T-helper 17 cell (primary cell): Measurements from ENCODE around the gene KIF2B. TPM values are rescaled to one million over a fixed set of nuclear protein-coding genes. Genes with fewer than 3 reads are reported as not detected.

Experiments
- ATAC-seq: fragments of 150-1000 bp; cut with Tn5 transposase; 2 replicates; pipeline ENCODE4 v1.10.0; 2021; ENCODE audit warnings: mild to moderate bottlenecking, moderate library complexity
- DNase-seq, 3 donors: peaks; one replicate each; pipeline versions ENCODE4 v3.0.0 to v3.0.0-alpha.2; 2020 to 2021
- H3K9me3 ChIP-seq: one replicate; pipeline ENCODE4 v1.7.0; 2013; ENCODE audit warnings: low read length, mild to moderate bottlenecking; ENCODE audit not compliant: control insufficient read depth, poor library complexity, severe bottlenecking
- H3K27ac Mint-ChIP-seq: one replicate; pipeline ENCODE4 v1.8.0; 2022; ENCODE audit warnings: mild to moderate bottlenecking, moderate library complexity, mixed read lengths
- H3K27me3 Mint-ChIP-seq: one replicate; pipeline ENCODE4 v1.8.0; 2022; ENCODE audit warnings: mixed read lengths
- H3K36me3 Mint-ChIP-seq: one replicate; pipeline ENCODE4 v1.8.0; 2022; ENCODE audit warnings: low read depth, mixed read lengths
- H3K4me1 Mint-ChIP-seq: one replicate; pipeline ENCODE4 v1.8.0; 2022; ENCODE audit warnings: mild to moderate bottlenecking, mixed read lengths
- H3K4me3 Mint-ChIP-seq: one replicate; pipeline ENCODE4 v1.8.0; 2022; ENCODE audit warnings: mild to moderate bottlenecking, moderate library complexity, mixed read lengths
- total RNA-seq, 4 donors: library from RNA in 2 of 4; stranded (reverse) in 2 of 4; gene quantifications; one replicate each; pipeline ENCODE4 v1.2.3 and lab custom pipeline; 2022 to 2026

The KIF2B gene
- total RNA-seq (not detected), total RNA-seq (lab: John Stamatoyannopoulos, UW) (0 reads per million in 2 donors)

GRCh38 chr17:53822764-53823163, at the start of gene KIF2B:
Gene KIF2B (plus strand): TSS chr17:53822927. CDS start chr17:53823034, 107 bp downstream.
- no peak for DNase-seq
- no peak for ATAC-seq
- no peaks in the 10 kb centered on the region for H3K9me3 ChIP-seq
- no peak within 1 kb of the TSS for H3K27ac Mint-ChIP-seq
- no peaks in the 10 kb centered on the region for H3K27me3 Mint-ChIP-seq
- H3K36me3 Mint-ChIP-seq = no peaks in the 10 kb centered on the region
- H3K4me3 Mint-ChIP-seq = no peak within 1 kb of the TSS
- H3K4me1 Mint-ChIP-seq = no peaks in the 10 kb centered on the region

GRCh38 chr17:53780320-53780719, 42.4 kb upstream of the KIF2B start:
- Mint-ChIP-seq H3K27me3 (no peaks in the 10 kb centered on the region), H3K4me3 (no peak overlapping the region), H3K36me3 (no peaks in the 10 kb centered on the region), H3K4me1 (no peaks in the 10 kb centered on the region), H3K27ac (no peak overlapping the region)
- DNase-seq = no peak
- ATAC-seq = no peak
- H3K9me3 ChIP-seq = no peaks in the 10 kb centered on the region

GRCh38 chr17:53791551-53791950, 31.2 kb upstream of the KIF2B start:
- ATAC-seq (no peak), DNase-seq (no peak)
- H3K4me1 Mint-ChIP-seq = no peaks in the 10 kb centered on the region

GRCh38 chr17:53792451-53792850, 30.3 kb upstream of the KIF2B start:
- H3K9me3 ChIP-seq = no peaks in the 10 kb centered on the region
- Mint-ChIP-seq H3K36me3 (no peaks in the 10 kb centered on the region), H3K27ac (no peak overlapping the region), H3K4me1 (no peaks in the 10 kb centered on the region), H3K27me3 (no peaks in the 10 kb centered on the region), H3K4me3 (no peak overlapping the region)
- DNase-seq (no peak), ATAC-seq (no peak)

More at GRCh38 chr17:53791551-53791950, 31.2 kb upstream of the KIF2B start:
- Mint-ChIP-seq H3K36me3 (no peaks in the 10 kb centered on the region), H3K27ac (no peak overlapping the region), H3K27me3 (no peaks in the 10 kb centered on the region), H3K4me3 (no peak overlapping the region)
- H3K9me3 ChIP-seq = no peaks in the 10 kb centered on the region

- H3K36me3 Mint-ChIP-seq = no peaks in the 10 kb centered on the region
- no peak for ATAC-seq
- no peak overlapping the region for H3K27ac Mint-ChIP-seq
- no peaks in the 10 kb centered on the region for H3K9me3 ChIP-seq
- no peaks in the 10 kb centered on the region for H3K4me1 Mint-ChIP-seq
- H3K27me3 Mint-ChIP-seq = no peaks in the 10 kb centered on the region
- no peak for DNase-seq
- H3K4me3 Mint-ChIP-seq = no peak overlapping the region
Measured at GRCh38 chr17:53792997-53793396, 29.7 kb upstream of the KIF2B start.

- H3K36me3 Mint-ChIP-seq = no peaks in the 10 kb centered on the region
- no peak for ATAC-seq
- no peaks in the 10 kb centered on the region for H3K27me3 Mint-ChIP-seq
- H3K27ac Mint-ChIP-seq = no peak overlapping the region
- H3K9me3 ChIP-seq = no peaks in the 10 kb centered on the region
- no peaks in the 10 kb centered on the region for H3K4me1 Mint-ChIP-seq
- no peak for DNase-seq
- no peak overlapping the region for H3K4me3 Mint-ChIP-seq
Measured at GRCh38 chr17:53794875-53795274, 27.9 kb upstream of the KIF2B start.

GRCh38 chr17:53796642-53797041, 26.1 kb upstream of the KIF2B start:
- Mint-ChIP-seq H3K4me1 (no peaks in the 10 kb centered on the region), H3K36me3 (no peaks in the 10 kb centered on the region), H3K4me3 (no peak overlapping the region), H3K27ac (no peak overlapping the region), H3K27me3 (no peaks in the 10 kb centered on the region)
- no peaks in the 10 kb centered on the region for H3K9me3 ChIP-seq
- no peak for ATAC-seq
- no peak for DNase-seq

GRCh38 chr17:53797501-53797900, 25.2 kb upstream of the KIF2B start:
- Mint-ChIP-seq H3K4me1 (no peaks in the 10 kb centered on the region), H3K36me3 (no peaks in the 10 kb centered on the region)

GRCh38 chr17:53804437-53804836, 18.3 kb upstream of the KIF2B start:
- Mint-ChIP-seq H3K36me3 (no peaks in the 10 kb centered on the region), H3K27me3 (no peaks in the 10 kb centered on the region), H3K4me3 (no peak overlapping the region), H3K4me1 (no peaks in the 10 kb centered on the region), H3K27ac (no peak overlapping the region)
- no peak for ATAC-seq
- H3K9me3 ChIP-seq = no peaks in the 10 kb centered on the region
- no peak for DNase-seq

More at GRCh38 chr17:53797501-53797900, 25.2 kb upstream of the KIF2B start:
- DNase-seq (no peak), ATAC-seq (no peak)
- no peaks in the 10 kb centered on the region for H3K27me3 Mint-ChIP-seq
- H3K27ac Mint-ChIP-seq = no peak overlapping the region
- H3K4me3 Mint-ChIP-seq = no peak overlapping the region
- H3K9me3 ChIP-seq = no peaks in the 10 kb centered on the region

- H3K27me3 Mint-ChIP-seq = no peaks in the 10 kb centered on the region
- H3K36me3 Mint-ChIP-seq = no peaks in the 10 kb centered on the region
- no peak for DNase-seq
- no peak for ATAC-seq
- H3K27ac Mint-ChIP-seq = no peak overlapping the region
- no peaks in the 10 kb centered on the region for H3K9me3 ChIP-seq
- no peak overlapping the region for H3K4me3 Mint-ChIP-seq
- H3K4me1 Mint-ChIP-seq = no peaks in the 10 kb centered on the region
Measured at GRCh38 chr17:53806473-53806872, 16.3 kb upstream of the KIF2B start.

GRCh38 chr17:53807286-53807685, 15.4 kb upstream of the KIF2B start:
- Mint-ChIP-seq H3K4me3 (no peak overlapping the region), H3K36me3 (no peaks in the 10 kb centered on the region), H3K4me1 (no peaks in the 10 kb centered on the region), H3K27me3 (no peaks in the 10 kb centered on the region), H3K27ac (no peak overlapping the region)
- ATAC-seq = no peak
- H3K9me3 ChIP-seq = no peaks in the 10 kb centered on the region
- DNase-seq = no peak

- H3K9me3 ChIP-seq = no peaks in the 10 kb centered on the region
- no peak for DNase-seq
- Mint-ChIP-seq H3K27me3 (no peaks in the 10 kb centered on the region), H3K27ac (no peak overlapping the region), H3K4me1 (no peaks in the 10 kb centered on the region), H3K4me3 (no peak overlapping the region), H3K36me3 (no peaks in the 10 kb centered on the region)
- no peak for ATAC-seq
Measured at GRCh38 chr17:53818271-53818670, 4.5 kb upstream of the KIF2B start.

GRCh38 chr17:53818929-53819328, 3.8 kb upstream of the KIF2B start:
- Mint-ChIP-seq H3K4me3 (no peak overlapping the region), H3K36me3 (no peaks in the 10 kb centered on the region), H3K27ac (no peak overlapping the region), H3K27me3 (no peaks in the 10 kb centered on the region), H3K4me1 (no peaks in the 10 kb centered on the region)
- no peak for ATAC-seq
- no peak for DNase-seq
- no peaks in the 10 kb centered on the region for H3K9me3 ChIP-seq

GRCh38 chr17:53819956-53820355, 2.8 kb upstream of the KIF2B start:
- ATAC-seq = no peak
- no peak overlapping the region for H3K27ac Mint-ChIP-seq
- H3K4me1 Mint-ChIP-seq = no peaks in the 10 kb centered on the region

More at GRCh38 chr17:53819956-53820355, 2.8 kb upstream of the KIF2B start:
- no peaks in the 10 kb centered on the region for H3K36me3 Mint-ChIP-seq
- no peaks in the 10 kb centered on the region for H3K9me3 ChIP-seq
- DNase-seq = no peak
- H3K4me3 Mint-ChIP-seq = no peak overlapping the region
- H3K27me3 Mint-ChIP-seq = no peaks in the 10 kb centered on the region
